ENCODE results near the gene PPM1E.

The PPM1E gene

GRCh38 chr17:59000022-59000421 is 244.4 kb downstream of the PPM1E start:
- DNase-seq = no peak

- peak; percentile 60 for DNase-seq
These were observed 245.6 kb downstream of the PPM1E start for GRCh38 chr17:59001158-59001814.

GRCh38 chr17:59002126-59002525 is 246.5 kb downstream of the PPM1E start:
- no peak for DNase-seq

GRCh38 chr17:59002848-59003247 is 247.2 kb downstream of the PPM1E start:
- no peak for DNase-seq

- DNase-seq = no peak
These were observed 248.2 kb downstream of the PPM1E start for GRCh38 chr17:59003860-59004259.

- DNase-seq = peak; percentile 86
These were observed 248.9 kb downstream of the PPM1E start for GRCh38 chr17:59004338-59005111.

GRCh38 chr17:59007995-59008394 is 252.3 kb downstream of the PPM1E start:
- no peak for DNase-seq

GRCh38 chr17:59008737-59009136 is 253.1 kb downstream of the PPM1E start:
- DNase-seq = no peak

- DNase-seq = no peak
These were observed 254.4 kb downstream of the PPM1E start for GRCh38 chr17:59010026-59010425.

GRCh38 chr17:59011975-59012374 is 256.3 kb downstream of the PPM1E start:
- DNase-seq = peak; percentile 61

- DNase-seq = no peak
These were observed 262.4 kb downstream of the PPM1E start for GRCh38 chr17:59018019-59018418.

GRCh38 chr17:59024916-59025315 is 269.3 kb downstream of the PPM1E start:
- no peak for DNase-seq

- no peak for DNase-seq
These were observed 270.7 kb downstream of the PPM1E start for GRCh38 chr17:59026176-59026939.

- no peak for DNase-seq
These were observed 272.1 kb downstream of the PPM1E start for GRCh38 chr17:59027750-59028149.

GRCh38 chr17:59028328-59028727 is 272.7 kb downstream of the PPM1E start:
- DNase-seq = no peak

GRCh38 chr17:59030811-59031210 is 275.2 kb downstream of the PPM1E start:
- DNase-seq = no peak

Data from hematopoietic multipotent progenitor cell treated with erythropoietin and hydrocortisone succinate and interleukin-3 and kit ligand, for 6 days (in vitro differentiated cells).